Keratinocyte (primary cell): ENCODE results near the gene CIP2A. TPM values are rescaled to one million over a fixed set of nuclear protein-coding genes. Genes with fewer than 3 reads are reported as not detected.

Source experiments
- DNase-seq: peaks from one replicate; pipeline ENCODE4 v3.0.0-alpha.2; 2011; ENCODE audit warnings: low read depth, missing footprints, low spot score
- FAIRE-seq: peaks from 2 replicates; lab custom pipeline; 2011; peaks lifted over from hg19 to GRCh38; lab: Jason Lieb, UNC
- H2AFZ ChIP-seq: 2 replicates; pipeline ENCODE4 v1.6.0; 2012; ENCODE audit warnings: low read length, control low read depth, inconsistent platforms; ENCODE audit not compliant: control insufficient read depth
- H3K27ac ChIP-seq: 2 replicates; pipeline ENCODE4 v1.5.1; 2011; ENCODE audit warnings: low read length; ENCODE audit not compliant: control insufficient read depth, insufficient read depth
- H3K27me3 ChIP-seq: 3 replicates; pipeline ENCODE4 v1.6.0; 2011; ENCODE audit warnings: low read length; ENCODE audit not compliant: control insufficient read depth, insufficient read depth; ENCODE audit errors: extremely low read depth
- H3K36me3 ChIP-seq, 2 experiments: 2 replicates in 1 of 2; 3 replicates in 1 of 2; pipeline ENCODE4 v1.5.1; 2011; ENCODE audit warnings: low read length in 2 of 2, mild to moderate bottlenecking in 1 of 2; ENCODE audit not compliant: control insufficient read depth in 2 of 2, insufficient read depth in 2 of 2; ENCODE audit errors: extremely low read depth in 1 of 2
- H3K4me1 ChIP-seq: 3 replicates; pipeline ENCODE4 v1.5.1; 2011; ENCODE audit warnings: low read length; ENCODE audit not compliant: control insufficient read depth, insufficient read depth; ENCODE audit errors: extremely low read depth
- H3K4me2 ChIP-seq: 3 replicates; pipeline ENCODE4 v1.6.0; 2011; ENCODE audit warnings: low read depth, low read length; ENCODE audit not compliant: control insufficient read depth, insufficient read depth; ENCODE audit errors: extremely low read depth
- H3K4me3 ChIP-seq, 3 experiments: fragments of 200-600 bp in 1 of 3; sonication (generic) in 1 of 3; 2 replicates in 2 of 3; 3 replicates in 1 of 3; pipeline ENCODE4 v1.5.1; 2011 to 2016; ENCODE audit warnings: low read length in 3 of 3, mild to moderate bottlenecking in 3 of 3, control low read depth in 2 of 3, inconsistent platforms in 1 of 3, low read depth in 1 of 3, mixed read lengths in 1 of 3, mixed run types in 1 of 3, moderate library complexity in 1 of 3; ENCODE audit not compliant: control insufficient read depth in 2 of 3, insufficient read depth in 2 of 3; ENCODE audit errors: extremely low read depth in 1 of 3
- H3K79me2 ChIP-seq: 2 replicates; pipeline ENCODE4 v1.6.0; 2012; ENCODE audit warnings: low read length; ENCODE audit not compliant: control insufficient read depth, insufficient read depth
- H3K9ac ChIP-seq: 3 replicates; pipeline ENCODE4 v1.6.0; 2011; ENCODE audit warnings: low read length; ENCODE audit not compliant: control insufficient read depth, insufficient read depth; ENCODE audit errors: extremely low read depth
- H3K9me1 ChIP-seq: 3 replicates; pipeline ENCODE4 v1.6.0; 2011; ENCODE audit warnings: low read length; ENCODE audit not compliant: control insufficient read depth, insufficient read depth; ENCODE audit errors: extremely low read depth
- H3K9me3 ChIP-seq: 2 replicates; pipeline ENCODE4 v1.5.1; 2012; ENCODE audit warnings: low read depth, low read length; ENCODE audit not compliant: control insufficient read depth
- H4K20me1 ChIP-seq: 3 replicates; pipeline ENCODE4 v1.6.0; 2011; ENCODE audit warnings: low read length; ENCODE audit not compliant: control insufficient read depth, insufficient read depth; ENCODE audit errors: extremely low read depth
- EZH2 ChIP-seq: IDR thresholded peaks from one replicate; pipeline ENCODE4 v1.6.1; 2012; ENCODE audit warnings: inconsistent platforms, mild to moderate bottlenecking, low read length, moderate library complexity
- dilution Hi-C: fragments of 300-500 bp; cut with MboI; formaldehyde crosslinking; loops from one replicate; pipeline ENCODE4 v1.7.0; 2020; ENCODE audit warnings: low sequenced_read_pairs; ENCODE audit not compliant: extremely low pct_ligation_motif_present
- polyA plus RNA-seq, 5 experiments: library from polyadenylated mRNA; depleted of rRNA in 3 of 5; stranded (reverse) in 3 of 5; stranded (forward) in 1 of 5; unstranded in 1 of 5; fragments of >200 nt; gene quantifications; 1 replicate in 1 of 5; 2 replicates in 3 of 5; 3 replicates in 1 of 5; pipeline versions ENCODE4 v1.2.1 to v1.2.3, GENCODE V29; 2011 to 2012; ENCODE audit warnings: missing spikeins in 2 of 5, low read depth in 1 of 5, low replicate concordance in 1 of 5
- TF ChIP-seq, protein P1 (sequence below), 3 experiments: IDR thresholded peaks in 1 of 3; conservative IDR thresholded peaks in 1 of 3; optimal IDR thresholded peaks in 1 of 3; 2 replicates in 2 of 3; 3 replicates in 1 of 3; pipeline versions ENCODE3 to v1.5.1; 2011; ENCODE audit warnings: low read length in 3 of 3, mild to moderate bottlenecking in 3 of 3, moderate library complexity in 2 of 3, control low read depth in 1 of 3, inconsistent platforms in 1 of 3; ENCODE audit not compliant: insufficient read depth in 2 of 3; ENCODE audit errors: extremely low read depth in 1 of 3

CIP2A gene
- polyA plus RNA-seq, 1 donor (not counting 4 experiments of a cell fraction or from before 2014, with no cell fraction given), result 9.9 TPM

DNA sequence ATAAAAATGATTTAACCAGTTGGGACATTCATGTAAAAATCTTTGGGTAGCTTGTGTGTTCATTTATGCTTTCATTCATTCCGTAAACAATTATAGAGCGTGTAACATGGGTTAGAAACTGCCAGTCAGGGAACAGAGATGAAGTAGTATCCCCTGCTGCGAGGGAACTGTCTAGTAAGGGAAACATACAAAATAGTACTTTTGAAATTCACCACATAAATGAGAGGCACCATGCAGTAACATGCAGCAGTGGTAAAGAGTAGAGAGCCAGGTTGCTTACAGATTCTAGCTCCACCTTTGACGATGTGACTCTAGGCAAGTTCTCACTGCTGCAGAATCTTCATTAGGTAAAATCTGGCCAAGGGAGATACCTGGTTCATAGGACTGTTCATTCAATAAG, 1.2 kb upstream of the CIP2A start:
- Histone ChIP-seq H3K79me2 (peaks cover 36% of the 10 kb centered on the region), H3K27me3 (no peaks in the 10 kb centered on the region), H3K9ac (peak overlapping the region; percentile 96), H2AFZ (peak overlapping the region; percentile 57), H4K20me1 (no peaks in the 10 kb centered on the region), H3K4me2 (peak overlapping the region; percentile 78), H3K4me3 (peak overlapping the region in 2 of 3 experiments; percentile 88 to 96), H3K4me1 (peaks cover 14% of the 10 kb centered on the region), H3K36me3 (no peaks in the 10 kb centered on the region), H3K9me1 (no peaks in the 10 kb centered on the region), H3K9me3 (no peaks in the 10 kb centered on the region), H3K27ac (peak overlapping the region; percentile 99)
- TF ChIP-seq EZH2, result no peak
- TF ChIP-seq, protein P1, sequence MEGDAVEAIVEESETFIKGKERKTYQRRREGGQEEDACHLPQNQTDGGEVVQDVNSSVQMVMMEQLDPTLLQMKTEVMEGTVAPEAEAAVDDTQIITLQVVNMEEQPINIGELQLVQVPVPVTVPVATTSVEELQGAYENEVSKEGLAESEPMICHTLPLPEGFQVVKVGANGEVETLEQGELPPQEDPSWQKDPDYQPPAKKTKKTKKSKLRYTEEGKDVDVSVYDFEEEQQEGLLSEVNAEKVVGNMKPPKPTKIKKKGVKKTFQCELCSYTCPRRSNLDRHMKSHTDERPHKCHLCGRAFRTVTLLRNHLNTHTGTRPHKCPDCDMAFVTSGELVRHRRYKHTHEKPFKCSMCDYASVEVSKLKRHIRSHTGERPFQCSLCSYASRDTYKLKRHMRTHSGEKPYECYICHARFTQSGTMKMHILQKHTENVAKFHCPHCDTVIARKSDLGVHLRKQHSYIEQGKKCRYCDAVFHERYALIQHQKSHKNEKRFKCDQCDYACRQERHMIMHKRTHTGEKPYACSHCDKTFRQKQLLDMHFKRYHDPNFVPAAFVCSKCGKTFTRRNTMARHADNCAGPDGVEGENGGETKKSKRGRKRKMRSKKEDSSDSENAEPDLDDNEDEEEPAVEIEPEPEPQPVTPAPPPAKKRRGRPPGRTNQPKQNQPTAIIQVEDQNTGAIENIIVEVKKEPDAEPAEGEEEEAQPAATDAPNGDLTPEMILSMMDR (optimal IDR thresholded peaks at IDR 0.05 in 1 of 3, IDR thresholded peaks at IDR 0.05 in 1 of 3, conservative IDR thresholded peaks at IDR 0.05 in 1 of 3; ENCODE audit: extremely low read depth in 1 of 3, insufficient read depth in 2 of 3, low read length in 3 of 3), result no peak
- no peak for DNase-seq
- dilution Hi-C loops, result no loop called here
- FAIRE-seq, result no peak

- dilution Hi-C loops, result no loop called here
- H3K9me1 ChIP-seq, result no peaks in the 10 kb centered on the region
- H3K79me2 ChIP-seq, result peaks cover 41% of the 10 kb centered on the region
- H3K27me3 ChIP-seq, result no peaks in the 10 kb centered on the region
- peak overlapping the region; percentile 96 for H3K9ac ChIP-seq
- no peaks in the 10 kb centered on the region for H4K20me1 ChIP-seq
- peak overlapping the region; percentile 98 for H2AFZ ChIP-seq
- peaks cover 14% of the 10 kb centered on the region for H3K4me1 ChIP-seq
- peak overlapping the region; percentile 99 for H3K27ac ChIP-seq
- DNase-seq, result peak; percentile 60
- H3K4me3 ChIP-seq, result peak overlapping the region; percentile 78 to 96 (median 88)
- H3K36me3 ChIP-seq, result no peaks in the 10 kb centered on the region
- no peaks in the 10 kb centered on the region for H3K9me3 ChIP-seq
- TF ChIP-seq, protein P1 (optimal IDR thresholded peaks at IDR 0.05 in 1 of 3, IDR thresholded peaks at IDR 0.05 in 1 of 3, conservative IDR thresholded peaks at IDR 0.05 in 1 of 3; ENCODE audit: extremely low read depth in 1 of 3, insufficient read depth in 2 of 3, low read length in 3 of 3), result peak in 1 of 3 experiments; percentile 33
- no peak for TF ChIP-seq EZH2
- FAIRE-seq, result peak; percentile 66
- peak overlapping the region; percentile 78 for H3K4me2 ChIP-seq
Observed at GRCh38 chr3:108589998-108590323, 723 bp upstream of the CIP2A start.
